Activated gamma-delta T cell treated with Interleukin-2 at 50 U/mL for 16 hours (primary cell): Measurements from ENCODE around the gene DDRGK1.
"Not testable (repeated sequence)": the region's sequence is repeated elsewhere in the genome, so short reads cannot be mapped to it uniquely, and the experiment has no call there.

ENCODE experiments used
- DNase-seq: peaks from one replicate; pipeline ENCODE4 v3.0.0-alpha.2; 2020

Gene DDRGK1

DNA sequence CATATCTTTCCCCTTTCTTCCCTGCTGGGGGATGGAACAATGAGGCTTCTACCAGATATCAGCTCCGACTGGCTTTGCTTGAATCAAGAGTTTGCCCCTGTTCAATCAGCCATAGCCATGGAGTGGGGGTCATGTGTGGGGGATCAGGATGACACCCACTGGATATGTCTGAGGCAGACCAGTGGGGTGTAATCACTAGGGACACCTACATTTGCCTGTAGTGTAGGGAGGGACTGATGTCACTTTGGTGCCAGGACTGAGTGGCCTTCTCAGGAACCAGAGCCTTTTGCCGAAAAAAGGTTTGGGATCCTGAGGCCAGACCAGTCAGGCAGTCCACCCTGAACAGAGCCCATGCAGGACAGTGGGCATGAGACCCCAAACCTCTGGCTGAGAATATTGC is 5.9 kb upstream of the DDRGK1 start:
- DNase-seq: no peak

- no peak for DNase-seq
Observed at GRCh38 chr20:3209946-3210317, 5.5 kb upstream of the DDRGK1 start.

DNA sequence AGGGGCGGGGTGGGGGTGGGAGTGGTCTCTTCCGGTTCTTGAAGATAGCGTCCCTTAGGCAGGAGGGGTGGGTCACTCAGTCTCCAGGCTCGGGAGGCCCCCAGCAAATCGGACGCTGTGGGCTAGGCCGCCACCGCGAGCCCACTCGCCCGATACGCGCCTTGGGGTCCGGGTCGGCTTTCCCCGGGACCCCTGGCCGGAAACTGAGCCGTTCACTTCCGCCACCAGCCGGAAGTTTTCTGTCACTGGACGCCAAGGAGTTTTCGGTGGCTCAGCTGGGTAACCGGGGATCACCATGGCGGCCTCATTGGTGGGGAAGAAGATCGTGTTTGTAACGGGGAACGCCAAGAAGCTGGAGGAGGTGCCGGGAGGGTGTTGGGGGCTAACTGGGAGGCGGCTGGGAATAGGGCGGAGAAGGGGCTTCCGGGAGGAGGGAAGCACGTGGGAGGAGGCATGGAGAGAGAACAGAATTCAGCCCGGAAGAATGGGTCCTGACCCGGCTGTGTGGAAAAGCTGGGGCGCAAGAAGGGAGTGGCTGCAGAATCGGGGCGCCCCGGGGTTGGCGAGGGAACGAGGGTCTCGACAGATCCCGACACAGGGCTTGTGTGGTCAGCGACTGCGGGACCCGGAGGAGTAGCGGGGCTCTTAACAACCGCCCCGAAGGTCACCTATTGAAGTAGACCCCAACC is 4.9 kb upstream of the DDRGK1 start, which contains the start of gene ITPA:
ITPA (plus strand) TSS at position 242 of the 689 bp plus-strand sequence; CDS start at position 296, 54 bp downstream.
- DNase-seq: peak; percentile 61

GRCh38 chr20:3208786-3209256 is 4.3 kb upstream of the DDRGK1 start:
- DNase-seq: no peak

GRCh38 chr20:3203315-3204123 is 963 bp downstream of the DDRGK1 start:
- DNase-seq: no peak

DNA sequence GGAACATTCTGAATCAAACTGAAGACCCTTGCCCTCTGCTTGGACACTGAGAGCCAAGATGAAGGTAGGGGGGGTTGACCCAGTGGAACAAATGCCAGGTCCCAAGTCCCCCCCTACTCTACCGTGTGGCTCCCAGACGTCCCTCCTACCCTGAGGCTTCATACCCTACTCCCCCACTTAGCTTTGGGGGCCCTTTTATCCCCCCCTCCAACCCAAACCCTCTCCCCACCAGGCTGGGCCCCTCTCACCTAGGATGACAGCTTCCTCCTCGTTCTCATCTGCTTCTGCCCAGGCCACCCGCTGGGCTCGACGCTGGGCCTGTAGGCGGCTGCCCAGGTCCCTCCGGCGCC is 1.5 kb downstream of the DDRGK1 start:
- DNase-seq: no peak

DNA sequence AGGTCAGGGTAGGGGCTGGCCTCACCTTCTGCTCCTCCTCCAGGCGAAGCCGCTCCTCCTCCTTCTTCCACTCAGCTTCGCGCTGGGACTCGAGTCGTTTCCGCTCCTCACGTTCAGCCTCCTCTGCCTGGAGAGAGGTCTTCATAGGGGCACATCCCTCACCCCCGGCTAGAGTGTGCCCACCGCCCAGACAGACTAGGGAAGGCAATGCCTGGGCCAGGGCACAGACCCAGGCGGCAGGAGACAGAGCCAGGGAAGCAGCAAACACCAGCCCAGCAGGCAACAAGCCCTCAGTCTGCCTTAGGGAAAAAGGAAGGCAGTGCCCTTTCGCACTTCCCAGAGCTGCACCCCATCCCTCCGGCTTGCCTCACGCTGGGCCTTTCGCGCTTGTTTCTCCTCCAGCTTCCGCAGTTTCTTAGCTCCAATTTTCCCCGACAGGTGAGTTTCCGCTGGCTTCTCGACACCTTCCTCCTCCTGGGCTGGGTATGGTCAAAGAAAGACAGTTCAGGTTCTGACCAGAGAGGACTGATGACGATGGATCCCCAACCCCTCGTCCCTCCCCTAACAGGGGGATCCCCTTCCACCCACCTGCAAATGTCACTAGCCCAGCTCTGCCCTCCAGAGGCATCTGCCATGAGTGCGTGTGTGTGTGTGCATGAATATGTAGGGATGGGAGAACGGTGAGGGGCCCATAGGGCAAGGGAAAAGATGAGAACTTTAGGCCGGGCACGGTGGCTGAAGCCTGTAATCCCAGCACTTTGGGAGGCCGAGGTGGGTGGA is 4.3 kb downstream of the DDRGK1 start:
- no peak for DNase-seq

DNA sequence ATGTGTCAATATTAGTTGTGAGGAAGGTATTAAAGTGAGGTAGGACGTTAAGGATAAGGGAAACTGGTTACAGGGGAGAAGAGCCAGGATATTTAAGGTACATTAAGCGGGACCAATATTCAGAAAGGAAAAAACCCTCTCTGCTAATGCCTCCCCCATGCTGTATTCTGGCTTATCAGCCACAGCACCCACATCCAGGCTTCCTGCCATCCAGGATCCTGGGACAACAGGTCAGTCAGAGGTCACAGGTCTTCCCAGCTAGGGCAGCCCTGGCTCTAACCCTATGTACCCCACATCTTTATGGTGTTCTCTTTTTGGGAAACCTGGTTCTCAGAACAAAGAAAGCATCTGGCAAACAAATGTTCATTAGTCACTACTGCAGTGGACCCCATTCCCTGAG is 5.3 kb downstream of the DDRGK1 start:
- DNase-seq: no peak

- no peak for DNase-seq
Observed at GRCh38 chr20:3195590-3196237, 8.8 kb downstream of the DDRGK1 start.

- DNase-seq: no peak
Observed at GRCh38 chr20:3194617-3195280, 9.7 kb downstream of the DDRGK1 start.

DNA sequence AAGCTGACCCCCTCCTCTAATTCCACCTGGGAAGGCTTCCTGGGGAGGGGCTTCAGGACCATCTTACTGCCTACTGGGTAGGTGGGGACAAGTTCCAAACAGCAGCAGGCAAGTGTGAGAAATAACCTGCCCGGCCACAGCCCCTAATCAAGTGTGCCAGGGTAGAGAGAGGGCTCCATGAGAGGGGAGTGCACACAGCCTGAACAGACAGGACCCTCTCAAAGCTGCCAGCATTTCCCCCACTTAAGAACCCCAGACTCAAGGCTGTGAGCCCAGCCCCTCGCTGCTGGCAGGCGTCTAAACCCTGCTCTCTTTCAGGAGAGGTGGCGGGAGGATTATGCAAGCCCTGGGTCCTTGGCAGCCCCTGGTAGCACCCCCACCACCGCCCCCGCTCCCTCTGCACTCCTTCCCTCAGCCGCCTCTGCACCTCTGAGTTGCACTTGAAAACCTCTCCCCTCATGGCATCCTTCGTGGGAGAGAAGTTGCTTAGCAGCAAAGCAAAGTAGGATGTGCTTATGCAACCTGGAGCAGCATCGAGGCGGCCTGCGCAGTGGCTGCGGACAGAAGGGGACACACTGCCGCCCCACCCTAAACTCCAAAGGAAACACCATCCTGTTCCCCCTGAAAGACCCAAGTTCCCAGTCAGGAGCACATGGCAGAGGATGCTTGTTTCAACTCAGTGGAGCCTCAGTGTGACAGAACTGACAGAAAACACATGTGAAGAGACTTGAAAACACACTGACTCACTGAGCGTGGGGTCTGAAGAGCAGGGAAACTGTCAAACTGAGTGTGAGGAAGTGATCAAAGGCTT is 10.5 kb downstream of the DDRGK1 start:
- DNase-seq: no peak

- no peak for DNase-seq
Observed at GRCh38 chr20:3192226-3193015, 12.1 kb downstream of the DDRGK1 start.

DNA sequence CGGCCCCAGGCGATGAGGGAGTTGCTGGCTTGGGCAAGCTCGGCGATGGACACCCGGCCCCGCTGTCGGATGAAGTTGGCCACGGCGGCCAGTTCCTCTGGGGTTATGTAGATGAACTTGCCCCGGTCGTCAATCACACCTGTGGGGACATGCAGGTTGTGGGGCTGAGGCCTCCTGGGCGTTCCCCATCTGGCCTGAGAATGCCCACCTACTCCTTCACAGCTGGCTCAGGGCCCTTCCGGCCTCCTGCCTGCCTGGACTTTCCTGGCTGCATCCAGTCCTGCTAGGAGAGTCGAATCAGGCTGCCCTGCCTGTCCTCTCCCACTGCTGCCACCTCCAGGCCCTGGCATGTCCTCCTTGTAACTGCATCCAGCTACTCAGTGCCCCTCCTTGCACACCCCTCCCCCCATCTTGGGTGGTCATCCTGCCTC is 13.8 kb downstream of the DDRGK1 start:
- DNase-seq: no peak

GRCh38 chr20:3189561-3190131 is 14.8 kb downstream of the DDRGK1 start:
- DNase-seq: no peak

GRCh38 chr20:3188823-3189413 is 15.6 kb downstream of the DDRGK1 start:
- no peak for DNase-seq

GRCh38 chr20:3187861-3188260 is 16.6 kb downstream of the DDRGK1 start:
- not testable (repeated sequence) for DNase-seq

GRCh38 chr20:3183896-3184612 is 20.4 kb downstream of the DDRGK1 start:
- DNase-seq: no peak

DNA sequence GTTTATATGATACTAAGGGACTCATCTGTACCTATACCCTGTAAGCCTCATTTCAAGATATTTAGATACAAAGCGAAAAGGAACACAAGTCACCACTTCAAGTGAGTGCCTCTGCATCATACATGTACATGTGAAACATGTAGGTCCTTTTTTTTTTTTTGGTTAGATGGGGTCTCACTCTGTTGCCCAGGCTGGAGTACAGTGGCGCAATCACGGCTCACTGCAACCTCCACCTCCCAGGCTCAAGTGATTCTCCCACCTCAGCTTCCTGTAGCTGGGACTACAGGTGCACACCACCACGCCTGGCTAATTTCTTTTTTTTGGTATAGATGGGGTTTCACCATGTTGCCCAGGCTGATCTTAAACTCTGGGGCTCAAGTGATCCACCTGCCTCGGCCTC is 22.1 kb downstream of the DDRGK1 start:
- not testable (repeated sequence) for DNase-seq

GRCh38 chr20:3181270-3181669 is 23.2 kb downstream of the DDRGK1 start:
- no peak for DNase-seq
